GM08714 (cell line): ENCODE results near the gene TMEM115.

Experiments
- H3K4me3 ChIP-seq: fragments of 200-500 bp; sonication (Bioruptor generic); 2 replicates; pipeline ENCODE4 v1.5.1; 2014; ENCODE audit warnings: mild to moderate bottlenecking, low read length, inconsistent platforms
- ZNF274 ChIP-seq: IDR thresholded peaks from 2 replicates; pipeline ENCODE4 v1.6.1; 2012; ENCODE audit warnings: mild to moderate bottlenecking, low read depth, low read length

Gene TMEM115

GRCh38 chr3:50350527-50351322 is 8.6 kb downstream of the TMEM115 start, which contains the start of the genes CYB561D2 and NPRL2:
TSS of gene CYB561D2 (plus strand) at chr3:50350862. CDS start at chr3:50351434, 572 bp downstream.
TSS of gene NPRL2 (minus strand) at chr3:50350775. CDS start at chr3:50350652, 123 bp downstream.
- TF ChIP-seq ZNF274 = no peak
- H3K4me3 ChIP-seq = peak within 1 kb of the TSS; percentile 87

DNA sequence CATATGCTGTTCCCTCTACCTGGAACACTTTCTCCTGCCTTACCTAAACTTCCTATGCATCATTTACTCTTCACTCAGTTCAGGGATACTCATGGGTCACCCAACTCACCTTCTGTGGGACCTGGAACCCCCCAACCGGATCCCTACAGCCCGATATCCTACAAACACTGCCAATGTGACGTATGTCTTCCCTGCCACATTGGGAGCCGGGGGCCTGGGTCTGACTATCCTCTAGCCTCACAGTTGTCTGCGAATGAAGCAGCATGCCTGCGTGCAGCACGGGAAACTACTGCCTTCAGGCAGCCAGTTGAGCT is 9.2 kb downstream of the TMEM115 start:
- peak overlapping the region; percentile 87 for H3K4me3 ChIP-seq
- no peak for TF ChIP-seq ZNF274

DNA sequence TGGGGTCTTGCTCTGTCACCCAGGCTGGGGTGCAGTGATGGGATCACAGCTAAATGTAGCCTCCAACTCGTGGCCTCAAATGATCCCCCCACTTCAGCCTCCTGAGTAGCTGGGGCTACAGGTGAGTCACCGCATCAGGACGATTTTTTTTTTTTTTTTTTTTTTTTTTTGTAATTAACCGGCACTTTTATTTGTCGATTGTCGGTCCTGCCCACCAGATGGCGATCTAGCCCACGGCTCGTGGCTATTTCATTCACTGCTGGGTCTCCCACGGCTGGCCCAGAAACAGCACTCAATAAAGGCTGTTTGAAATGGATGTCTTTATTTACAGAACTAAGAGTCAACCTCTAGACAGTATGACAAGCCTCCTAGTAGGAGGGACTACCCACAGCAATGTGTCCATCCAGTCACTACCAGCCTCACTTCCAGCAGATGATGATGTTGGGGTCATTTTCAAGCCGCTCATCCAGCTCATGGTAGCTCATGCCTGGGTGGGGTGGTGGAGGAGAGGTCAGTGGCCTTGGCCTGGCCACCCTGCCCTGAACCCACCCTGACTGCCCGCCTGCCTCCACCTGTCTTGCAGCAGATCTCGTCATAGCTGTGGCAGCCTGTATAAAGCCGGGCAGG is 12.0 kb downstream of the TMEM115 start:
- H3K4me3 ChIP-seq = no peak overlapping the region
- TF ChIP-seq ZNF274 = no peak

DNA sequence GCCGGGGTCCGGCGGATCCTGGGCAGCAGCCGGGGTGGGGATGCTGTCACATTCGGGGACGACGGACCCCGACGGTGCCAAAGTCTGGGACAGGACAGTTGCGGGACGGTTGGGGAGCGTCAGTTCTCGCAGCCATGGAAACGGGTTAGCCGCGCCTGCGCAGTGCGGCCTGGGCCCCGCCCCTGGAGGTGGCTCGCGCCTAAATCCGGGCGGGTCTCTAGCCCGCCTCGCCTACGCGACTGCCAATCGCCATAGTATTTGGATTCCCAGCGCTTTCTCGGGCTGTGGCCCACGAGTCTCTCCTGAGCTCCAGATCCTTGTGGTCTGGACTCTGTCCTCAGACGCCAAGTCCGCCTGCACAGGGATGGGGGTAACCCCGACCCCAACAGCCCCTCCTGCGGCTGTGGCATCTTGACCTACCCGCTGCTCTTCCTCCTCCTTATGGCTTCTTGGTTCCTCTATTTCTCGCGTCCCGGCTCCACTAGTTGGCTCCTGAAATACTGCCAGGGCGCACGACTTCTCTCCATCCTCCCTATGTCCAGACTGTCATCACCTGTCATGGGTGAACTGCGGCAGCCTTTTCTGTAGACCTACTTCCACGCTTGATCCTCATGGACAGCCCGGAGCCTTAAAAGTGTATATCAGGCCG is 13.6 kb downstream of the TMEM115 start, which contains the start of gene ZMYND10:
Gene ZMYND10 (minus strand): TSS at position 147 of the 649 bp plus-strand sequence. CDS start 153 bp downstream, outside the sequence.
- H3K4me3 ChIP-seq = peak within 1 kb of the TSS; percentile 26; the same call in 1 of the 2 replicates
- TF ChIP-seq ZNF274 = no peak

DNA sequence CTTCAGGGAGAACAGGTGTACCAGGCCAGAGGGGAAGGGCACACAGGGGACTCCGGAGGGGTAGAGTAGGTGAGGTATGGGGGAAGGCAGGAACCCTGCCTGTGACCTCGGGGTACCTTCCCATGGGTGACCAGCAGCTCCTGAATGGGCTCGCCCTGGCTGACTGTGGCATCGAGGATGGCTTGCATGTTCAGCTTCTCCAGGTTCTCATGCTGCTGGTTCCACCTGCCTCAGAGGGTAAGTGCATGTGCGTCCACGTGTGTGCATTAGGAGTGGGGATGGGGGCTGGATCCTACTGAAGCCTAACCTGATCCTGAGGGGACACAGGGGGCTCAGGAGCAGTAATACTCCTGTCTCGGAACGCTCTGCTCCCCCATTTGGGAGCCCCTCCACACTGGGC is 14.3 kb downstream of the TMEM115 start:
- no peak for TF ChIP-seq ZNF274
- H3K4me3 ChIP-seq = no peak overlapping the region

- no peak for TF ChIP-seq ZNF274
- H3K4me3 ChIP-seq = no peak overlapping the region
These were observed 16.3 kb downstream of the TMEM115 start for GRCh38 chr3:50342813-50343633.

GRCh38 chr3:50341996-50342650 is 17.2 kb downstream of the TMEM115 start:
- no peak overlapping the region for H3K4me3 ChIP-seq
- TF ChIP-seq ZNF274 = no peak

- no peak for TF ChIP-seq ZNF274
- peak overlapping the region; percentile 70; the same call in 1 of the 2 replicates for H3K4me3 ChIP-seq
These were observed 17.8 kb downstream of the TMEM115 start for GRCh38 chr3:50341537-50341936.

DNA sequence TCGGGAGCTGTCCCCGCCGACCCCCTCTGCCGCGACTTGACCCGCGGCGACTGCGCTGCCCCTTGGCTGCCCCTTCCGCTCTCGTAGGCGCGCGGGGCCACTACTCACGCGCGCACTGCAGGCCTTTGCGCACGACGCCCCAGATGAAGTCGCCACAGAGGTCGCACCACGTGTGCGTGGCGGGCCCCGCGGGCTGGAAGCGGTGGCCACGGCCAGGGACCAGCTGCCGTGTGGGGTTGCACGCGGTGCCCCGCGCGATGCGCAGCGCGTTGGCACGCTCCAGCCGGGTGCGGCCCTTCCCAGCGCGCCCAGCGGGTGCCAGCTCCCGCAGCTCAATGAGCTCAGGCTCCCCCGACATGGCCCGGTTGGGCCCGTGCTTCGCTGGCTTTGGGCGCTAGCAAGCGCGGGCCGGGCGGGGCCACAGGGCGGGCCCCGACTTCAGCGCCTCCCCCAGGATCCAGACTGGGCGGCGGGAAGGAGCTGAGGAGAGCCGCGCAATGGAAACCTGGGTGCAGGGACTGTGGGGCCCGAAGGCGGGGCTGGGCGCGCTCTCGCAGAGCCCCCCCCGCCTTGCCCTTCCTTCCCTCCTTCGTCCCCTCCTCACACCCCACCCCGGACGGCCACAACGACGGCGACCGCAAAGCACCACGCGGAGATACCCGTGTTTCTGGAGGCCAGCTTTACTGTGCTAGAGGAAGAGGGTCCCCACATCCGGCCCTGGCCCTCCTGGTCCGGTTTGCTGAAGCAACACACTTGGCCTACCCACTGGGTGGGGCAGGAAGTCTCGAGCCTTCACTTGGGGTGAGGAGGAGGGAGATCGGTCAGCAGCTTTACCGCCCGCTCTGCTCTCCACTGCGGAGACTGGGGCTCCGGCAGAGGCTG is 18.6 kb downstream of the TMEM115 start, which contains the start of gene RASSF1:
Gene RASSF1 (minus strand): TSS at position 389 of the 882 bp plus-strand sequence. CDS start 31 bp downstream, at position 358.
- H3K4me3 ChIP-seq = peak within 1 kb of the TSS; percentile 70; the same call in 1 of the 2 replicates
- TF ChIP-seq ZNF274 = no peak

DNA sequence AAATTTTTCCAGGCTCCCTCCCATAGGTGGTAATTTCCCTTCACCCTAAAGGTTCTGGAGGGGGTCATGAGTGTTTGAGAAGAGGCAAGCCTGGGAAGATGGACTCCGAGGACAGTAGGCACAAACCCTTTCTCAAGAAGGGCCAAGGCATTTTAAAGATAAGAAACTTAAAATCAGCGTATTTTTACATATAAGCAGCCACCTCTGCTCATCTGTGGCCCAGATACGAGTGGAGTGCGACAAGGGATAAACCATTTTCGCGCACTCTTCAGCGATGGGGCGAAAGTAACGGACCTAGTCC is 19.2 kb downstream of the TMEM115 start:
- no peak for TF ChIP-seq ZNF274
- peak overlapping the region; percentile 70; the same call in 1 of the 2 replicates for H3K4me3 ChIP-seq

GRCh38 chr3:50339485-50340146 is 19.7 kb downstream of the TMEM115 start:
- H3K4me3 ChIP-seq = peak overlapping the region; percentile 70; the same call in 1 of the 2 replicates
- TF ChIP-seq ZNF274 = no peak

DNA sequence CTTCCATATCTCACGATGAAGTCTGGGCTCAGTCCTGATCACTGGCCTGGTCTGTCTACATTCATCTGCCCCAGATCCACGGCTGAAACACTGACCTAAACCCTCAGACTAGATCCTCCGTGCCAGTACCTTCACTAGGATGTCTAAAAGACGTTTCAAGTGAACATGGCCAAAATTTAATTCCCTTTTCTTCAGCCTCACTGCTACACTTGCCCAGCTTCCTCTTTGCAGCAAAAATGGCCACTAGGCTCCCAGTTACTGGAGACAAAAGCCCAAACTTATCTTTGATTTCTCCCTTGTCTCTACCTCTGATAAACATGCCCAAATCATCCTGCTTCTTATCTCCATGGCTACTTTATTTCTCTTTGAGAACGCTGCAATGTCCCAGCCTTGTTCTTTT is 20.4 kb downstream of the TMEM115 start:
- TF ChIP-seq ZNF274 = no peak
- H3K4me3 ChIP-seq = peak overlapping the region; percentile 70; the same call in 1 of the 2 replicates
